WTC11 (cell line): ENCODE data around the gene TNFSF9. TPM values are rescaled to one million over a fixed set of nuclear protein-coding genes. Genes with fewer than 3 reads are reported as not detected.
"Not testable (repeated sequence)": the region's sequence is repeated elsewhere in the genome, so short reads cannot be mapped to it uniquely, and the experiment has no call there.

ENCODE experiments used
- ATAC-seq: fragments of 200-7000 bp; cut with Tn5 transposase; 2 replicates; pipeline ENCODE4 v1.10.0; 2021; ENCODE audit warnings: mild to moderate bottlenecking, moderate library complexity
- CTCF ChIA-PET: fragments of 300-600 bp; sonication (Branson Sonifier 250); formaldehyde crosslinking; loops from one replicate; lab custom pipeline; 2021; ENCODE audit warnings: antibody characterized with exemption; lab: Charles Lee
- POLR2A ChIA-PET: fragments of 350-600 bp; sonication (Branson Sonifier 250); formaldehyde crosslinking; loops from one replicate; lab custom pipeline; 2021; ENCODE audit warnings: antibody characterized with exemption; lab: Charles Lee
- DNase-seq: peaks from one replicate; pipeline ENCODE4 v3.0.0; 2021; ENCODE audit warnings: low spot score
- H3K27ac Mint-ChIP-seq: 2 replicates; pipeline ENCODE4 v1.8.0; 2021; ENCODE audit warnings: mixed read lengths
- H3K27me3 Mint-ChIP-seq: 2 replicates; pipeline ENCODE4 v1.8.0; 2021; ENCODE audit warnings: low read depth, mild to moderate bottlenecking, moderate library complexity, mixed read lengths
- H3K36me3 Mint-ChIP-seq: 2 replicates; pipeline ENCODE4 v1.8.0; 2021; ENCODE audit warnings: mixed read lengths
- H3K4me1 Mint-ChIP-seq: 2 replicates; pipeline ENCODE4 v1.8.0; 2022; ENCODE audit warnings: mixed read lengths
- H3K4me3 Mint-ChIP-seq: 2 replicates; pipeline ENCODE4 v1.8.0; 2021; ENCODE audit warnings: mild to moderate bottlenecking, moderate library complexity, mixed read lengths
- H3K9me3 Mint-ChIP-seq: 2 replicates; pipeline ENCODE4 v1.8.0; 2021; ENCODE audit warnings: mixed read lengths
- CBFB ChIP-seq: sonication (generic); formaldehyde crosslinking; IDR thresholded peaks from 2 replicates; pipeline ENCODE4 v1.8.1; 2022; ENCODE audit warnings: mild to moderate bottlenecking, low read depth, missing genetic modification reagents
- ETV6 ChIP-seq: sonication (generic); formaldehyde crosslinking; IDR thresholded peaks from 2 replicates; pipeline ENCODE4 v1.8.1; 2022; ENCODE audit warnings: mild to moderate bottlenecking, missing genetic modification reagents
- FOXK1 ChIP-seq: sonication (generic); formaldehyde crosslinking; IDR thresholded peaks from 2 replicates; pipeline ENCODE4 v1.8.0; 2022; ENCODE audit warnings: mild to moderate bottlenecking, moderate library complexity, missing genetic modification reagents
- GTF2I ChIP-seq: fragments of 250-450 bp; sonication (Bioruptor Pico); conservative IDR thresholded peaks from 2 replicates; pipeline ENCODE4 v1.4.0; 2021; ENCODE audit warnings: mild to moderate bottlenecking
- KAT7 ChIP-seq: sonication (generic); formaldehyde crosslinking; IDR thresholded peaks from 2 replicates; pipeline ENCODE4 v1.8.1; 2023; ENCODE audit warnings: missing genetic modification reagents, mild to moderate bottlenecking, borderline replicate concordance
- MLX ChIP-seq: sonication (generic); formaldehyde crosslinking; IDR thresholded peaks from 2 replicates; pipeline ENCODE4 v1.8.1; 2023; ENCODE audit warnings: mild to moderate bottlenecking, missing genetic modification reagents, moderate library complexity
- NFATC4 ChIP-seq: fragments of 250-450 bp; sonication (Bioruptor Pico); IDR thresholded peaks from 2 replicates; pipeline ENCODE4 v1.9.0; 2021; ENCODE audit warnings: mild to moderate bottlenecking
- NFE2L1 ChIP-seq: sonication (generic); formaldehyde crosslinking; IDR thresholded peaks from 2 replicates; pipeline ENCODE4 v1.8.1; 2023; ENCODE audit warnings: missing genetic modification reagents
- NFYB ChIP-seq: sonication (generic); formaldehyde crosslinking; conservative IDR thresholded peaks from 2 replicates; pipeline ENCODE4 v1.8.0; 2022; ENCODE audit warnings: low read depth, missing genetic modification reagents
- NR1H2 ChIP-seq: sonication (generic); formaldehyde crosslinking; IDR thresholded peaks from 2 replicates; pipeline ENCODE4 v1.9.0; 2021; ENCODE audit warnings: mild to moderate bottlenecking, moderate library complexity, missing genetic modification reagents
- ZMAT4 ChIP-seq: fragments of 250-450 bp; sonication (Bioruptor Pico); IDR thresholded peaks from 2 replicates; pipeline ENCODE4 v1.9.0; 2021; ENCODE audit warnings: mild to moderate bottlenecking
- total RNA-seq: library from RNA; stranded (reverse); gene quantifications from 3 replicates; pipeline ENCODE4 v1.2.3, GENCODE V29; 2021
- TF ChIP-seq, protein P1 (sequence below): sonication (generic); formaldehyde crosslinking; IDR thresholded peaks from 2 replicates; pipeline ENCODE4 v1.8.1; 2022; ENCODE audit warnings: low read depth, missing genetic modification reagents, borderline replicate concordance
- TF ChIP-seq, protein P2 (sequence below): sonication (generic); formaldehyde crosslinking; IDR thresholded peaks from 2 replicates; pipeline ENCODE4 v1.8.1; 2022; ENCODE audit warnings: mild to moderate bottlenecking, moderate library complexity, missing genetic modification reagents
- TF ChIP-seq, protein P3 (sequence below): sonication (generic); formaldehyde crosslinking; IDR thresholded peaks from 2 replicates; pipeline ENCODE4 v1.8.0; 2023; ENCODE audit warnings: missing genetic modification reagents, mild to moderate bottlenecking, borderline replicate concordance

TNFSF9 gene
- total RNA-seq, 1 experiment from 2014 or later = 2.9 TPM

DNA sequence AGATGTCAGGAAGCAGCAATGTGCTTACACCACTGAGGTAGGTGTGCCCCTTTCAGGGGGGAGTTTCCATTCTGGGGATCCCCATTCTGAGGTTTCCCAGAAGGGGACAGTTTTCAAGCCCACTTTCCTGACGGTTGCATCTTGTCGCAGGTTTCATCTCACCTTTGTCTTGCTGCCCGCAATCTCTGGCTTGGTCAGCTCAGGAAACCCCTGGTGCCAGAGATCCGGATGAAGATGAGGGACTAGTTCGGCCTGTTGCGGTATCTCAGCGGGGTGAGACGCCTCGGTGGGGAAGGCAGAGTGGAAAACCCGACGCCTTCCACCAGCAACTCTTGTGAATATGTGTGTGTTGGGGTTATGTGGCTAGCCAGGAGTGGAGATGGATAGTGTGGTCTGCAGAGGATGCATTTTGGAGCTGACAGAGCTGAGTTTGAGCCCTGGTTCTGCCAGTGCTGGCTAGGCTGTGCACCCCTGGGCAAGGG lies 13.1 kb downstream of the TNFSF9 start:
- Mint-ChIP-seq H3K4me3 (no peak overlapping the region), H3K27me3 (peaks cover 10% of the 10 kb centered on the region), H3K36me3 (peaks cover 14% of the 10 kb centered on the region), H3K27ac (no peak overlapping the region), H3K4me1 (no peaks in the 10 kb centered on the region), H3K9me3 (peaks cover 23% of the 10 kb centered on the region)
- TF ChIP-seq, protein P1, sequence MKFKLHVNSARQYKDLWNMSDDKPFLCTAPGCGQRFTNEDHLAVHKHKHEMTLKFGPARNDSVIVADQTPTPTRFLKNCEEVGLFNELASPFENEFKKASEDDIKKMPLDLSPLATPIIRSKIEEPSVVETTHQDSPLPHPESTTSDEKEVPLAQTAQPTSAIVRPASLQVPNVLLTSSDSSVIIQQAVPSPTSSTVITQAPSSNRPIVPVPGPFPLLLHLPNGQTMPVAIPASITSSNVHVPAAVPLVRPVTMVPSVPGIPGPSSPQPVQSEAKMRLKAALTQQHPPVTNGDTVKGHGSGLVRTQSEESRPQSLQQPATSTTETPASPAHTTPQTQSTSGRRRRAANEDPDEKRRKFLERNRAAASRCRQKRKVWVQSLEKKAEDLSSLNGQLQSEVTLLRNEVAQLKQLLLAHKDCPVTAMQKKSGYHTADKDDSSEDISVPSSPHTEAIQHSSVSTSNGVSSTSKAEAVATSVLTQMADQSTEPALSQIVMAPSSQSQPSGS (CRISPR knock-in tag) = no peak
- TF ChIP-seq, protein P2, sequence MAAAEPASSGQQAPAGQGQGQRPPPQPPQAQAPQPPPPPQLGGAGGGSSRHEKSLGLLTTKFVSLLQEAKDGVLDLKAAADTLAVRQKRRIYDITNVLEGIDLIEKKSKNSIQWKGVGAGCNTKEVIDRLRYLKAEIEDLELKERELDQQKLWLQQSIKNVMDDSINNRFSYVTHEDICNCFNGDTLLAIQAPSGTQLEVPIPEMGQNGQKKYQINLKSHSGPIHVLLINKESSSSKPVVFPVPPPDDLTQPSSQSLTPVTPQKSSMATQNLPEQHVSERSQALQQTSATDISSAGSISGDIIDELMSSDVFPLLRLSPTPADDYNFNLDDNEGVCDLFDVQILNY (CRISPR knock-in tag) = no peak
- no peak for TF ChIP-seq NR1H2 (CRISPR knock-in tag)
- no peak for TF ChIP-seq NFYB (CRISPR knock-in tag)
- no peak for TF ChIP-seq ETV6
- no peak for TF ChIP-seq NFE2L1 (CRISPR knock-in tag)
- TF ChIP-seq MLX (CRISPR knock-in tag) = no peak
- no peak for TF ChIP-seq CBFB (CRISPR knock-in tag)
- DNase-seq = no peak
- POLR2A ChIA-PET = no interaction called here
- CTCF ChIA-PET = interaction anchor here (1.0 to 1.4 kb wide), 2 partner anchors 27 to 194 kb away, joined by 3 to 4 read pairs; no protein-coding TSS in a partner anchor
- no peak for ATAC-seq

GRCh38 chr19:6550679-6551078 lies 19.9 kb downstream of the TNFSF9 start:
- Mint-ChIP-seq H3K9me3 (peaks cover 20% of the 10 kb centered on the region), H3K36me3 (peaks cover 14% of the 10 kb centered on the region)
- not testable (repeated sequence) for H3K27ac Mint-ChIP-seq, H3K4me1 Mint-ChIP-seq, H3K27me3 Mint-ChIP-seq, DNase-seq, ATAC-seq, H3K4me3 Mint-ChIP-seq
- ChIA-PET CTCF (interaction anchor here (1.3 to 3.4 kb wide), 3 partner anchors 16 to 52 kb away, joined by 4 to 35 read pairs (median 14); no protein-coding TSS in a partner anchor), POLR2A (interaction anchor here (0.8 kb wide), 1 partner anchor 229 kb away, joined by 5 read pairs; no protein-coding TSS in a partner anchor)

- H3K9me3 Mint-ChIP-seq = peaks cover 17% of the 10 kb centered on the region
These were observed 20.3 kb downstream of the TNFSF9 start for GRCh38 chr19:6551091-6551490.

More at GRCh38 chr19:6551091-6551490, 20.3 kb downstream of the TNFSF9 start:
- Mint-ChIP-seq H3K36me3 (peaks cover 13% of the 10 kb centered on the region), H3K27ac (no peak overlapping the region), H3K4me1 (peaks cover 4% of the 10 kb centered on the region), H3K27me3 (peaks cover 7% of the 10 kb centered on the region; the same call in 1 of the 2 replicates), H3K4me3 (no peak overlapping the region)
- ATAC-seq = no peak
- ChIA-PET CTCF (interaction anchor here (0.8 to 3.4 kb wide), 10 partner anchors 11 to 312 kb away, joined by 3 to 35 read pairs (median 4); no protein-coding TSS in a partner anchor), POLR2A (no interaction called here)
- DNase-seq = no peak
- no peak for TF ChIP-seq NFATC4
- TF ChIP-seq, protein P3, sequence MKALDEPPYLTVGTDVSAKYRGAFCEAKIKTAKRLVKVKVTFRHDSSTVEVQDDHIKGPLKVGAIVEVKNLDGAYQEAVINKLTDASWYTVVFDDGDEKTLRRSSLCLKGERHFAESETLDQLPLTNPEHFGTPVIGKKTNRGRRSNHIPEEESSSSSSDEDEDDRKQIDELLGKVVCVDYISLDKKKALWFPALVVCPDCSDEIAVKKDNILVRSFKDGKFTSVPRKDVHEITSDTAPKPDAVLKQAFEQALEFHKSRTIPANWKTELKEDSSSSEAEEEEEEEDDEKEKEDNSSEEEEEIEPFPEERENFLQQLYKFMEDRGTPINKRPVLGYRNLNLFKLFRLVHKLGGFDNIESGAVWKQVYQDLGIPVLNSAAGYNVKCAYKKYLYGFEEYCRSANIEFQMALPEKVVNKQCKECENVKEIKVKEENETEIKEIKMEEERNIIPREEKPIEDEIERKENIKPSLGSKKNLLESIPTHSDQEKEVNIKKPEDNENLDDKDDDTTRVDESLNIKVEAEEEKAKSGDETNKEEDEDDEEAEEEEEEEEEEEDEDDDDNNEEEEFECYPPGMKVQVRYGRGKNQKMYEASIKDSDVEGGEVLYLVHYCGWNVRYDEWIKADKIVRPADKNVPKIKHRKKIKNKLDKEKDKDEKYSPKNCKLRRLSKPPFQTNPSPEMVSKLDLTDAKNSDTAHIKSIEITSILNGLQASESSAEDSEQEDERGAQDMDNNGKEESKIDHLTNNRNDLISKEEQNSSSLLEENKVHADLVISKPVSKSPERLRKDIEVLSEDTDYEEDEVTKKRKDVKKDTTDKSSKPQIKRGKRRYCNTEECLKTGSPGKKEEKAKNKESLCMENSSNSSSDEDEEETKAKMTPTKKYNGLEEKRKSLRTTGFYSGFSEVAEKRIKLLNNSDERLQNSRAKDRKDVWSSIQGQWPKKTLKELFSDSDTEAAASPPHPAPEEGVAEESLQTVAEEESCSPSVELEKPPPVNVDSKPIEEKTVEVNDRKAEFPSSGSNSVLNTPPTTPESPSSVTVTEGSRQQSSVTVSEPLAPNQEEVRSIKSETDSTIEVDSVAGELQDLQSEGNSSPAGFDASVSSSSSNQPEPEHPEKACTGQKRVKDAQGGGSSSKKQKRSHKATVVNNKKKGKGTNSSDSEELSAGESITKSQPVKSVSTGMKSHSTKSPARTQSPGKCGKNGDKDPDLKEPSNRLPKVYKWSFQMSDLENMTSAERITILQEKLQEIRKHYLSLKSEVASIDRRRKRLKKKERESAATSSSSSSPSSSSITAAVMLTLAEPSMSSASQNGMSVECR = no peak
- no peak for TF ChIP-seq FOXK1 (CRISPR knock-in tag)
- no peak for TF ChIP-seq GTF2I
- TF ChIP-seq ZMAT4 (CRISPR knock-in tag) = no peak
- TF ChIP-seq KAT7 (CRISPR knock-in tag) = no peak
- TF ChIP-seq NFE2L1 (CRISPR knock-in tag) = no peak
